T-cell (primary cell): ENCODE results near the gene CFAP44. TPM values are rescaled to one million over a fixed set of nuclear protein-coding genes. Genes with fewer than 3 reads are reported as not detected.
"Not testable (repeated sequence)": the region's sequence is repeated elsewhere in the genome, so short reads cannot be mapped to it uniquely, and the experiment has no call there.

Experiments
- ATAC-seq, 4 experiments: fragments of 200-7000 bp in 3 of 4; fragments of 150-1000 bp in 1 of 4; cut with Tn5 transposase; replicated peaks in 1 of 4; 1 replicate in 3 of 4; 2 replicates in 1 of 4; pipeline ENCODE4 v1.10.0; 2021; ENCODE audit warnings: moderate library complexity in 3 of 4, mild to moderate bottlenecking in 2 of 4, moderate number of reproducible peaks in 1 of 4
- CTCF ChIA-PET, 2 donors: fragments of 300-600 bp; sonication (Branson Sonifier 250); formaldehyde crosslinking; loops; one replicate each; lab custom pipeline; 2022; ENCODE audit warnings: antibody characterized with exemption in 2 of 2; lab: Charles Lee
- POLR2A ChIA-PET, 2 donors: fragments of 300-600 bp; sonication (Branson Sonifier 250); formaldehyde crosslinking; loops; one replicate each; lab custom pipeline; 2022; ENCODE audit warnings: antibody characterized with exemption in 2 of 2; lab: Charles Lee
- DNase-seq, 35 experiments: peaks; one replicate each; pipeline versions ENCODE4 v3.0.0 to v3.0.0-alpha.2; 2013 to 2023
- H3K27ac ChIP-seq: one replicate; pipeline ENCODE4 v1.5.1; 2013; ENCODE audit warnings: low read length
- H3K27me3 ChIP-seq, 2 experiments: replicated peaks in 1 of 2; 1 replicate in 1 of 2; 2 replicates in 1 of 2; pipeline versions ENCODE4 v1.6.1 to v1.7.0; 2013; ENCODE audit warnings: low read length in 1 of 2, mixed read lengths in 1 of 2; ENCODE audit not compliant: control insufficient read depth in 2 of 2, insufficient read depth in 2 of 2; ENCODE audit errors: extremely low read depth in 1 of 2
- H3K36me3 ChIP-seq, 2 donors: 1 replicate in 1 of 2; 2 replicates in 1 of 2; pipeline versions ENCODE4 v1.6.1 to v1.7.0; 2013; ENCODE audit warnings: low read length in 1 of 2; ENCODE audit not compliant: control insufficient read depth in 2 of 2, insufficient read depth in 1 of 2; ENCODE audit errors: extremely low read depth in 1 of 2
- H3K4me1 ChIP-seq, 2 experiments: 1 replicate in 1 of 2; 2 replicates in 1 of 2; pipeline versions ENCODE4 v1.6.1 to v1.7.0; 2013; ENCODE audit warnings: low read length in 2 of 2, mixed read lengths in 1 of 2; ENCODE audit not compliant: insufficient read depth in 2 of 2, control insufficient read depth in 1 of 2; ENCODE audit errors: extremely low read depth in 1 of 2
- H3K4me3 ChIP-seq, 2 donors: 1 replicate in 1 of 2; 2 replicates in 1 of 2; pipeline versions ENCODE4 v1.5.1 to v1.7.0; 2013; ENCODE audit warnings: mild to moderate bottlenecking in 2 of 2, low read length in 1 of 2, moderate library complexity in 1 of 2; ENCODE audit not compliant: control insufficient read depth in 1 of 2; ENCODE audit errors: extremely low read depth in 1 of 2
- H3K9me3 ChIP-seq: 2 replicates; pipeline ENCODE4 v1.7.0; 2013
- H3K27ac Mint-ChIP-seq, 2 donors: one replicate each; pipeline ENCODE4 v1.8.0; 2020 to 2021; ENCODE audit warnings: mild to moderate bottlenecking in 2 of 2, mixed read lengths in 2 of 2
- H3K27me3 Mint-ChIP-seq, 2 donors: one replicate each; pipeline ENCODE4 v1.8.0; 2021 to 2022; ENCODE audit warnings: mixed read lengths in 2 of 2
- H3K36me3 Mint-ChIP-seq: one replicate; pipeline ENCODE4 v1.8.0; 2021; ENCODE audit warnings: mixed read lengths
- H3K4me1 Mint-ChIP-seq, 3 donors: one replicate each; pipeline ENCODE4 v1.8.0; 2020 to 2022; ENCODE audit warnings: mixed read lengths in 3 of 3, mild to moderate bottlenecking in 1 of 3
- H3K4me3 Mint-ChIP-seq, 3 donors: one replicate each; pipeline ENCODE4 v1.8.0; 2020 to 2022; ENCODE audit warnings: mild to moderate bottlenecking in 3 of 3, mixed read lengths in 3 of 3, moderate library complexity in 3 of 3
- H3K9me3 Mint-ChIP-seq, 3 donors: one replicate each; pipeline ENCODE4 v1.8.0; 2020 to 2022; ENCODE audit warnings: mixed read lengths in 3 of 3
- WGBS: methylation state at CpG from one replicate; pipeline ENCODE4 v1.1.5; 2013; ENCODE audit warnings: missing lambda C conversion rate; ENCODE audit not compliant: insufficient coverage; 5-methylcytosine and 5-hydroxymethylcytosine counted together
- total RNA-seq, 35 experiments: library from RNA in 6 of 35; stranded (reverse) in 6 of 35; fragments of 120-200 nt in 1 of 35; gene quantifications; one replicate each; pipeline versions ENCODE4 v1.2.1 to v1.2.4 and lab custom pipeline; 2013 to 2026

Gene CFAP44
- total RNA-seq (10 to 100 TPM; 12.2 to 19.9 (median 16.0) TPM), total RNA-seq (lab: John Stamatoyannopoulos, UW) (2.9 to 42.5 (median 12.8) reads per million in 29 experiments)
- 11.3 TPM for total RNA-seq (2013)

DNA sequence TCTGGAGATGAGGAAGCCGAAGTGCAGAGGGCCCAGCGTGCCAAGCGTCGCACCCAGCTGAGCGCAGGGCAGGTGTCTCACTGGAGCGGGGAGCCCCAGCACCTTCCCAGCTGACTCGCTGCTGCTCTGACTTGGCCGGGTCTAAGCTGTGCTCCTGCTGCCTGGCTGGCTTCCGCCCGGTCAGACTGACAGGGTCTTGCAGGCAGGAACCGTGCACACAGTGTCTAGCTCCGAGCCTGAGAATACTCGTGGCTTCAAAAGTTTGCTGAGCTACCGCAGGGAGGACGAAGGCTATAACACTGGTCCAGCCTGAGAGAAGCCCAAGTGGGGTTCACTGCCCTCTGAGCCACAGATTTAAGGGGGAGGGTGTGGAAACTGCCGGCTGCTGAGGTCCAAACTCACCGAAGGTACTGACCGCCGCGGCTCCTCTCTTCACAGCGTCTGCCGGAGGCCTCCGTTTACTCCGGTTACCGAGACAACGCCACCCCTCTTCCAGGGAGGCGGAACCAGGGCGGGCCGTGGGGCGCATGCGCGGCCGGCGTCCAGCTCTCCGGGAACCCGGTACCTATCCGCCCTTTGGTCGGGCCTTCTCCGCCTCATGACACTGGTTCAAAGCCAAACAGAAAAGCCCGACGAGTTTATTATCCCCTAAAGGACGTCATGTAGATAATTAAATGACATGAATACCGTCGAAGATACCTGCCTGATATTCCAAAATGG lies at the start of gene CFAP44:
CFAP44 (minus strand) TSS at position 443 of the 720 bp plus-strand sequence. CDS start 7,829 bp downstream, outside the sequence.
- Histone ChIP-seq H3K27ac (no peak within 1 kb of the TSS), H3K36me3 (peaks cover 0 to 5% of the 10 kb centered on the region in 2 donors), H3K4me1 (peaks cover 0 to 3% of the 10 kb centered on the region in 2 experiments), H3K27me3 (no peaks in the 10 kb centered on the region), H3K9me3 (no peaks in the 10 kb centered on the region), H3K4me3 (peak within 1 kb of the TSS in 1 of 2 donors; percentile 47)
- Mint-ChIP-seq H3K4me3 (peak within 1 kb of the TSS; percentile 13 to 49 (median 32)), H3K9me3 (no peaks in the 10 kb centered on the region), H3K27me3 (no peaks in the 10 kb centered on the region), H3K4me1 (peaks cover 0 to 2% (median 2%) of the 10 kb centered on the region in 3 donors), H3K36me3 (peaks cover 29% of the 10 kb centered on the region), H3K27ac (no peak within 1 kb of the TSS)
- peak; percentile 48 to 75 (median 56) for ATAC-seq
- POLR2A ChIA-PET: no interaction called here
- CTCF ChIA-PET: interaction anchor here (0.6 to 0.7 kb wide), 2 partner anchors 184 to 796 kb away, joined by 3 to 4 read pairs; no protein-coding TSS in a partner anchor
- DNase-seq: peak; percentile 6 to 67 (median 42)
- 84% methylated on average over 43 of the region's 44 CpGs for WGBS

DNA sequence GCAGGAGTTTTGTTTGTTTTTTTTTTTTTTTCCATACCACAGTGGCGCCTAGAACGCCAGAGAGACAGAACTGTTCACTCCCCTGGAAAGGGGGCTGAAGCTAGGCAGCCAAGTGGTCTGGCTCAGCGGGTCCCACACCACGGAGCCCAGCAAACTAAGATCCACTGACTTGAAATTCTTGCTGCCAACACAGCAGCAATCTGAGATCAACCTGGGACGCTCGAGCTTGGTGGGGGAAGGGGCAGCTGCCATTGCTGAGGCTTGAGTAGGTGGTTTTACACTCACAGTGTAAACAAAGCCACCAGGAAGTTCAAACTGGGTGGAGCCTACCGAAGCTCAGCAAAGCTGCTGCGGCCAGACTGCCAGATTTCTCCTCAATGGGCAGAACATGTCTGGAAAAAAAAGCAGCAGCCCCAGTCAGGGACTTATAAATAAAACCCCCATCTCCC lies 43.9 kb upstream of the CFAP44 start:
- Mint-ChIP-seq H3K4me1 (peaks cover 9 to 20% (median 17%) of the 10 kb centered on the region in 3 donors), H3K4me3 (peak overlapping the region; percentile 28 to 52 (median 44)), H3K36me3 (peaks cover 27% of the 10 kb centered on the region), H3K27me3 (no peaks in the 10 kb centered on the region), H3K27ac (peak overlapping the region; percentile 71 to 72), H3K9me3 (peaks cover 0 to 5% (median 2%) of the 10 kb centered on the region in 3 donors)
- peak; percentile 57 to 79 (median 64) for ATAC-seq
- Histone ChIP-seq H3K36me3 (peaks cover 0 to 6% of the 10 kb centered on the region in 2 donors), H3K4me1 (peaks cover 3 to 11% of the 10 kb centered on the region in 2 experiments), H3K27me3 (no peaks in the 10 kb centered on the region), H3K27ac (peak overlapping the region; percentile 28), H3K9me3 (no peaks in the 10 kb centered on the region), H3K4me3 (peak overlapping the region in 1 of 2 donors; percentile 16)
- peak; percentile 4 to 63 (median 41) for DNase-seq
- ChIA-PET POLR2A (no interaction called here), CTCF (interaction anchor here in 1 of 2 donors (0.9 to 1.4 kb wide), 4 partner anchors 9 to 92 kb away, joined by 3 to 11 read pairs (median 4); partner anchors contain the start of gene SPICE1)
- WGBS: 33% methylated on average over 3 of the region's 8 CpGs

GRCh38 chr3:113468539-113468938 lies 27.2 kb upstream of the CFAP44 start:
- no peaks in the 10 kb centered on the region for H3K9me3 ChIP-seq
- H3K27ac ChIP-seq: no peak overlapping the region
- peaks cover 3 to 5% (median 5%) of the 10 kb centered on the region in 3 donors for H3K4me1 Mint-ChIP-seq
- no peaks in the 10 kb centered on the region for H3K9me3 Mint-ChIP-seq
- H3K36me3 Mint-ChIP-seq: peaks cover 62% of the 10 kb centered on the region
- peaks cover 6 to 8% of the 10 kb centered on the region in 2 donors for H3K36me3 ChIP-seq
- no peak overlapping the region for H3K4me3 Mint-ChIP-seq
- no peak overlapping the region for H3K4me3 ChIP-seq
- H3K27me3 ChIP-seq: no peaks in the 10 kb centered on the region
- no peaks in the 10 kb centered on the region for H3K4me1 ChIP-seq
- no peak overlapping the region for H3K27ac Mint-ChIP-seq
- ChIA-PET CTCF (no interaction called here), POLR2A (interaction anchor here (0.5 to 0.7 kb wide), 2 partner anchors 183 to 278 kb away, joined by 3 to 4 read pairs; partner anchors contain the start of gene ATP6V1A (in 1 of the 2))
- WGBS: no CpG with 5 or more reads among the region's 2 CpGs
- ATAC-seq: no peak
- H3K27me3 Mint-ChIP-seq: no peaks in the 10 kb centered on the region
- DNase-seq: no peak

DNA sequence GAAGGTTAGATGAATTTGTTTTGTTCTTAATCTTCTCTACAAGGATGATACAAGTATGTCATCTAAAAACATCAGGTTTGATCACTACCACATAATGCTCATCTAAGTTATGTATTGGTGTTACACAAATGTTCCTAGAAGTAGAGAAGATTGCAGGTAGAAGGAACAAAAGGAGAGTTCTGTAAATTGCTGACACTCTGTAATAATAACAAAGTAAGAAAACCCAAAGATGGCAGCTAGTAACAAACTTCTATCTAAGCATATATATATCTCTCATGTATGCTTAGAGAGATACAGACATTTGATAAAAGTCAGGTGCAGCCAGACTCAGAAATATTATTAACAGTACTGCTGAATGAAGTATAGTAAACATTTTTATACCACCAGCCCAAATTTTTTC lies 20.2 kb upstream of the CFAP44 start:
- no peaks in the 10 kb centered on the region for H3K9me3 ChIP-seq
- Mint-ChIP-seq H3K27me3 (no peaks in the 10 kb centered on the region), H3K4me1 (no peaks in the 10 kb centered on the region), H3K36me3 (peaks cover 80% of the 10 kb centered on the region), H3K9me3 (no peaks in the 10 kb centered on the region), H3K4me3 (no peak overlapping the region), H3K27ac (no peak overlapping the region)
- ChIA-PET POLR2A (no interaction called here), CTCF (no interaction called here)
- DNase-seq (no peak), ATAC-seq (no peak)
- H3K36me3 ChIP-seq: peaks cover 8 to 21% of the 10 kb centered on the region in 2 donors
- H3K27me3 ChIP-seq: no peaks in the 10 kb centered on the region
- H3K27ac ChIP-seq: no peak overlapping the region
- no peak overlapping the region for H3K4me3 ChIP-seq
- no peaks in the 10 kb centered on the region for H3K4me1 ChIP-seq

DNA sequence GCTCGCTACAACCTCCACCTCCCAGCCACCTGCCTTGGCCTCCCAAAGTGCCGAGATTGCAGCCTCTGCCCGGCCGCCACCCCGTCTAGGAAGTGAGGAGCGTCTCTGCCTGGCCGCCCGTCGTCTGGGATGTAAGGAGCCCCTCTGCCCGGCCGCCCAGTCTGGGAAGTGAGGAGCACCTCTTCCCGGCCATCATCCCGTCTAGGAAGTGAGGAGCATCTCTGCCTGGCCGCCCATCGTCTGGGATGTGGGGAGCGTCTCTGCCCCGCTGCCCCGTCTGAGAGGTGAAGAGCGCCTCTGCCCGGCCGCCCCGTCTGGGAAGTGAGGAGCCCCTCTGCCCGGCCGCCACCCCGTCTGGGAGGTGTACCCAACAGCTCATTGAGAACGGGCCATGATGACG lies 17.3 kb upstream of the CFAP44 start:
- ATAC-seq, H3K4me3 Mint-ChIP-seq, H3K27me3 ChIP-seq, CTCF ChIA-PET, H3K4me1 ChIP-seq, H3K9me3 ChIP-seq, H3K4me3 ChIP-seq, H3K4me1 Mint-ChIP-seq, DNase-seq, H3K9me3 Mint-ChIP-seq, H3K27me3 Mint-ChIP-seq, H3K27ac ChIP-seq, POLR2A ChIA-PET, H3K27ac Mint-ChIP-seq: not testable (repeated sequence)
- peaks cover 2 to 24% of the 10 kb centered on the region in 2 donors for H3K36me3 ChIP-seq
- peaks cover 83% of the 10 kb centered on the region for H3K36me3 Mint-ChIP-seq
- no CpG with 5 or more reads among the region's 27 CpGs for WGBS

DNA sequence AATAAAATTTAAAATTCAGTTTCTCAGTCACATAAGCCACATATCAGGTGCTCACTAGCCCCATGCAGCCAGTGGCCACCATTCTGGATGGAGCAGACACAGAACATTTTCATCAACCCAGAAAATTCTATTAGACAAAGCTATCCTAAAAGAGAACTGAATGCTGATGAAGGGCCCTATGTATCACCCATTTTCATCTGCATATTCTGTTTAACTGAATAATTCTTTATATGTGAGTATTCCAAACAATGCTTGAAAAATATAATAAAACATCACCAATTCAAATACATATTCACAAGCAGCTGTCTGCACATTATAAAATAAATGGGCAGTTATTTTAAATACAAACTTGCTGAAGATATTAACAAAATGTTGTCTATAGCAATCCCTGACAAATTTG lies 14.2 kb upstream of the CFAP44 start:
- no peaks in the 10 kb centered on the region for H3K9me3 ChIP-seq
- ATAC-seq: no peak
- H3K36me3 ChIP-seq: peaks cover 0 to 32% of the 10 kb centered on the region in 2 donors
- ChIA-PET POLR2A (no interaction called here), CTCF (interaction anchor here (0.6 kb wide), 2 partner anchors 161 to 336 kb away, joined by 5 to 6 read pairs; no protein-coding TSS in a partner anchor)
- no peaks in the 10 kb centered on the region for H3K27me3 Mint-ChIP-seq
- no peaks in the 10 kb centered on the region for H3K4me1 ChIP-seq
- H3K27ac Mint-ChIP-seq: no peak overlapping the region
- H3K27me3 ChIP-seq: no peaks in the 10 kb centered on the region
- H3K4me3 Mint-ChIP-seq: no peak overlapping the region
- DNase-seq: no peak
- H3K4me1 Mint-ChIP-seq: no peaks in the 10 kb centered on the region
- no peaks in the 10 kb centered on the region for H3K9me3 Mint-ChIP-seq
- no peak overlapping the region for H3K27ac ChIP-seq
- H3K4me3 ChIP-seq: no peak overlapping the region
- peaks cover 72% of the 10 kb centered on the region for H3K36me3 Mint-ChIP-seq
